GM19035 (cell line): ENCODE data around the gene SPIN2A.
"Not testable (repeated sequence)": the region's sequence is repeated elsewhere in the genome, so short reads cannot be mapped to it uniquely, and the experiment has no call there.

Experiments
- ATAC-seq: cut with Tn5 transposase; IDR thresholded peaks from one replicate; pipeline ENCODE4 v1.9.1; 2021; ENCODE audit not compliant: unreplicated experiment

The SPIN2A gene

DNA sequence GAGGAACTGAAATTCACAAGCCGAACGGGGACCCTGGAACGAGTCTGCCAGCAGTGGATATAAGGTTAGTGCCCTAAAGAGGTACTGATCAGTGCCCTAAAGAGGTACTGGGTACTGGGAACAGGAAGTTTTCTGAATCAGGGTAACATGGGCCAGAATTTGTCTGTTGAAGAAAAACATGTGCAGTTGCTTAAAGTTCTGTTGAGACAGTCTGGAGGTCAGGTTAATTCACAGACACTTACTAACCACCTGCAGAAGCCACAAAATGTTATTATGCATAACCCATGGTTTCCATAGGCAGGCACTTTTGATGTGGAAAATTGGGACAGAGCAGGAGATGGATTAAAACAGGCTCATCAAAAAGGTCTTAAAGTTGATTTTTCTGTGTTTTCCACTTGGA is 33.7 kb downstream of the SPIN2A start:
- ATAC-seq = no peak

DNA sequence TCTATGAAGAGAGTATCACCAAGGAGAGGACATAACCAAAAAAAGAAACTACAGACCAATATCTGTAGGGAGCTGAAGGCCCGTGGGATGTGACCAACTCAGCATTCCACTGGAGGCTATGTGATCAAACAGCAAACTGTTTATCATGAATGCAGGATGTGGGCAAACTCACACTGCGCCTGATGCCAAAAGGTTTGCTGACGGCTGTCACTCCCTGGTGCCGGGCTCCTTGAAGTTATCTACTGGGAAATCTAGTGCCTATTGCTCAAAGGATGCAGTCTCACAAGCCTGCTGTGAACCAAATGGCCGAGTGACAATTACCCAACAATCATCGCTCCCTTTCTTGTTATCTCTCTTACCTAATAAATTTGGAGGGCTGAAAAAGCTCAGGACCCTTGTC is 34.3 kb downstream of the SPIN2A start:
- ATAC-seq = not testable (repeated sequence)
